Measurements from ENCODE around the gene C2orf92.

DNA sequence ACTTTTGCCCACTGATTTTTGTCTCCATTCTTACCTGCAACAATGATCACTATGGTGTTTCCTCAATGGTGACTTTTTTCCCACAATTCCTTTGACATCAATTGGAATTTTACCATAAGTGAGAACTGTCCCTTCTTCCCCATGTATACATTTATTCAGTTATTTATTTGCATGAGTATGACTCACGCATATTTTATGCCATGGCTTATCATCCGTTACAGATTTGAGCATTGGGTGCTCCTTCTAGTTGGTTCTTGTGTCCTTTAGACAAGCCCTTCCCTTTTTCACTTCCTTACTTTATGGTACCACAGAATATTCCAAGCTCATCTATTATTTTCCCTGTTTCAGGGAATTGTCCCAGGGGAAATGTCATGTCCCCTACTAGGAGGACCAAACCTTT lies 16.0 kb upstream of the C2orf92 start:
- TF ChIP-seq, protein P1, sequence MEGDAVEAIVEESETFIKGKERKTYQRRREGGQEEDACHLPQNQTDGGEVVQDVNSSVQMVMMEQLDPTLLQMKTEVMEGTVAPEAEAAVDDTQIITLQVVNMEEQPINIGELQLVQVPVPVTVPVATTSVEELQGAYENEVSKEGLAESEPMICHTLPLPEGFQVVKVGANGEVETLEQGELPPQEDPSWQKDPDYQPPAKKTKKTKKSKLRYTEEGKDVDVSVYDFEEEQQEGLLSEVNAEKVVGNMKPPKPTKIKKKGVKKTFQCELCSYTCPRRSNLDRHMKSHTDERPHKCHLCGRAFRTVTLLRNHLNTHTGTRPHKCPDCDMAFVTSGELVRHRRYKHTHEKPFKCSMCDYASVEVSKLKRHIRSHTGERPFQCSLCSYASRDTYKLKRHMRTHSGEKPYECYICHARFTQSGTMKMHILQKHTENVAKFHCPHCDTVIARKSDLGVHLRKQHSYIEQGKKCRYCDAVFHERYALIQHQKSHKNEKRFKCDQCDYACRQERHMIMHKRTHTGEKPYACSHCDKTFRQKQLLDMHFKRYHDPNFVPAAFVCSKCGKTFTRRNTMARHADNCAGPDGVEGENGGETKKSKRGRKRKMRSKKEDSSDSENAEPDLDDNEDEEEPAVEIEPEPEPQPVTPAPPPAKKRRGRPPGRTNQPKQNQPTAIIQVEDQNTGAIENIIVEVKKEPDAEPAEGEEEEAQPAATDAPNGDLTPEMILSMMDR (conservative IDR thresholded peaks at IDR 0.05), result no peak
- TF ChIP-seq ZFX (IDR thresholded peaks at IDR 0.05), result no peak

Data from C4-2B (cell line).